Retina (tissue), 1 donor: Measurements from ENCODE around the gene RASSF10.

Experiments
- DNase-seq: peaks from one replicate; pipeline ENCODE4 v3.0.0-alpha.2; 2016

Gene RASSF10

GRCh38 chr11:13008625-13009475 lies at the start of gene RASSF10:
RASSF10 (plus strand) TSS chr11:13009316; CDS start chr11:13009577, 261 bp downstream.
- no peak for DNase-seq

DNA sequence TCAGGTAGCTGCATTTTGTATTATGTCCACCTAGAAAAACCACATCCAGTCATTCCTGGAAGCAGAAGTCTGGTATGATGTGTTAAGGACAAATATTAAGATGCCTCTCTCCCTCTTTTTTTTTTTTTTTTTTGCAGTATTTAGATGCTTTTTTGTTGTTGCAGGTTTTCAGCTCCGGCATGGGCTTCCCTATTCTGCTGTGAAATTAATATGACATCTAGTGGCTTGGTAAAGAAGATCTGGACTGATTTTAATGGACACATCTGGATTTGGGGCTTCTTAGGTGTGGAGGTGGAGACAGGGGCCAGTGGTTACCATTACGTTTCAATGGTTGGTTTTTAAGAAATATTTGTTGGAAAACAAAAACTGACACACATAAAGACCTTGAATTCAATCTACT lies 47.5 kb upstream of the RASSF10 start:
- no peak for DNase-seq

DNA sequence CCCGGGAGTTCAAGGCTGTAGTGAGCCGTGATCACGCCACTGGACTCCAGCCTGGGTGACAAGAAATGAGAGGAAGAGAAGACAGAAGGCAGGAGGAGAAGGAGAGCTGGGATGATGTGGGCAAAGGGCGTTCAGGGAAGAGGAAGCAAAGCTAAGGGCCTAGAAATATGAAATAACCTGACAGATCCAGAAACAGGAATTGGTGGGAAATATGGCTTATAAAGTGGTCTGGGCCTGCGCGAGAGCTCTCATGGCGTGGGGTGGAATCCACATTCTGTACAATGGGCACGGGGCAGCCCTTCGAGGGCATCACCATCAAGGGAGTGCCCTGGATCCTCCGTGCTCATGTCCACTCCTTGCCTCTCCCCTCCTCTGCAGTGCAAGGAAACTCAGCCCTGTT lies 46.8 kb upstream of the RASSF10 start:
- DNase-seq: no peak

DNA sequence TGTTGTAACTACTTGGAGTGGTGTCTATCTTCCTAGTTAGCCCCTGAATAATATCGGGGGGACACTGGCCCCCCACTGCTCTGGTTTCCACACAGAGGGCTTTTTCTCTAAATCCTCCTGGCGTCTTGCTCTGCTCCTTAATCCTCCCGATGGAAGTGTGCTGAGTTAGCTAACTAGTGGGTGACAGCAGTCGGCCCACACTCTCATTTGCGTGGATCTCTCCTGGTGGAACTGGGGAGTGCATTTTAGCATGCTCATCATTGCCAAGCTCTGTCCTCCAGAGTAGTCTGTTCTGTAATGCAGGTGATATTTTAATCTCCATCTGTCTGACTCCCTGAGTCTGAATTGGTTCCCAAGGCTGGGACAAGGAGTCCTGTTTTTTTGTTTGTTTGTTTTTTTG lies 46.1 kb upstream of the RASSF10 start:
- DNase-seq: no peak

DNA sequence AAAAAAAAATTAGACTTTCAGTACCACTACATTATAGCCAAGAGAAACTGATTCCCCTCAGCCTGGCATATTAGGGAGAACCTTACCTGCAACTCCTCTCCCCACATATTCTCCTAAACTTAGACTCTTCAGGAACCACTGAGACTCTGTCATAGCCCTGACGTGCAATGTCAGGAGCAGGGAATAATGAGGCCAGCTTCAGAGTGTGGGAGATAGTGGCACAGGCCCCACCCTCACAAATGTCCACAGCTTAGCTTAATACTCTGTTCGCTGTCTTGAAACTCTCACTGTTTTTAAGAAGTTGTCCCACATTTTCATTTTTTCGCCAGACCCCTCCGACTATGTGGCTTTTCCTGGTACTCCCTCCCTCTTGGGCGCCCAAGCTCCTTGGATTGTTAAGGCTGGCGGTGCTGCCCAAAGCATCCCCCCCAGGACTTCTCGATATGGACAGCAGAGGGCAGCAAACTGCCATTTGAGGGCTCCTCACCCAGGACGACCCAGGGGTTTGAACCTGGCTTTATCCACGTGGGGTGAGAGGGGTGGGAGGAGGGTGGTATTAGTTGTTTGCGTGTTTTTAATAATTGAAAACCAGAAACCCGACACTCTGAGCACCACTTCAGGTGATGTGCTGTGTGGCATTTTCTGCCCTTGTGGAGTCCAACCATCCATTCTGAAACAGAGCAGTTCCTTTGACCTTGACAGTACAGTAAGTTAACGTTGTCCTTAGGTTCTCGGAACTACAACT lies 45.2 kb upstream of the RASSF10 start:
- DNase-seq: peak; percentile 82

GRCh38 chr11:12964650-12965049 lies 44.5 kb upstream of the RASSF10 start:
- no peak for DNase-seq

GRCh38 chr11:12966002-12966401 lies 43.1 kb upstream of the RASSF10 start:
- DNase-seq: no peak

GRCh38 chr11:12968101-12968500 lies 41.0 kb upstream of the RASSF10 start:
- DNase-seq: no peak

DNA sequence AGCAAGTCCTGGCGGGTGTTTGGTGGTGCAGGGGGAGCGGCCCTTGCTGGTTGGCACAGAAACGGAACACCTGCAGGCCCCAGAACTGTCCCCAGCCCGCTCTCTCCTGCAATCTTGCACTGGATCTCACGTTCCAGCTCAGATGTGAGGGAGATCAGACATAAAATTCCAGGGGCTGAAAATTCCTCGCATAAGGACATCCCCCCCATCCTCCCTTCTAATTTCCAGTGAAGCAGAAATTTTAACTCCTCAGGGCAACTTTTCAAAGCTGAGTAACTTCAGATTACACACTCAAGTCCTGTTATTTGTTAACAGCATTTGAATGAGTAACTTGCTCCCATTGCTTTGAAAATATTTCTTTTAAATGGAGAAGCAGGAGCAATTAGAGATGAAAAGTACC lies 40.3 kb upstream of the RASSF10 start:
- DNase-seq: no peak

GRCh38 chr11:12971955-12972354 lies 37.2 kb upstream of the RASSF10 start:
- DNase-seq: no peak

DNA sequence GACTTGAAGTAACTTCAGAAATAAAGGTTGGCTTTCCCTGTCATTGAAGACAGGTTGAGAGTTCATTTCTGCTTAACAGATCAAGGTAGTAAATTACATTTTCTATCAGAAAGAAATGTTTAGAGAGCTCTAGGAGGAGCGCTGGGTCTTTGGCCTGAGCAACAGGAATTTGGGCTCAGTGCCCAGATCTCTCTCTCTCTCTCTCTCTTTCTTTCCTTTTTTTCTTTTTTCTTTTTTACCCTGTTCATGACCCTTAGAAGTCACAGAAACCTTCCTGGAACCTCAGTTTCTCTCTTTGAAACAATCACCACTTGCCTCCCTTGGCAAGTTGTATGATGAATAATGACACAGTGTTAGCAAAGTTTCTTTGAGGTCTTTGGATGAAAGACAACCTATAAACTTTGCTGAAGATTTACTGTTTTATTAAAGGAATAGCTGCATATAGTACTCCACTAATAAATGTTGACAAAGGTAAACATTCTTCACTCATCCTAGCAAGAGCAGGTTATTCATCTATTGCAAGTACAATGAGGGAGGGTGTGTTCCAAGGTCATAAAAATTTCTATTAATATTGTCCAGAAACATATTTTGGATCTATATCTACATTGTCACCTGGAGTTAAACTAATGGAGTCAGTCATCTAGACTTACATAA lies 35.5 kb upstream of the RASSF10 start:
- DNase-seq: no peak

DNA sequence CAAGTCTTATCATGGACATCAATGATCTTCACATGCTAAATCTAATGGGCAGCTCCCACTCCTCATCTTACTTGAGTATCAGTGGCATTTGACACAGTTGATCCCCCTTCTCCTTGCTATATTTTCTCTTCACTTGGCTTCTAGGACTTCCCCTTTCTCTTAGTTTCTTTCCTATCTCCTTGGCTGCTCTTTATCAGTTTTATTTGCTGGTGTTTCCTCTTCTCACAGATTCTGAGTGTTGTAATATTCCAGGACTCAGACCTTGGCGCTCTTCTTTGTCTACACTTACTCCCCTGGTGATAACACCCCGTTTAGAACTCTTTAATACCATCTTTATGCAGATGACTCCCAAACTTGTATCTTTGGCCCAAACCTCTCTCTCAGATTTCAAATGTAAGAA lies 33.9 kb upstream of the RASSF10 start:
- no peak for DNase-seq

DNA sequence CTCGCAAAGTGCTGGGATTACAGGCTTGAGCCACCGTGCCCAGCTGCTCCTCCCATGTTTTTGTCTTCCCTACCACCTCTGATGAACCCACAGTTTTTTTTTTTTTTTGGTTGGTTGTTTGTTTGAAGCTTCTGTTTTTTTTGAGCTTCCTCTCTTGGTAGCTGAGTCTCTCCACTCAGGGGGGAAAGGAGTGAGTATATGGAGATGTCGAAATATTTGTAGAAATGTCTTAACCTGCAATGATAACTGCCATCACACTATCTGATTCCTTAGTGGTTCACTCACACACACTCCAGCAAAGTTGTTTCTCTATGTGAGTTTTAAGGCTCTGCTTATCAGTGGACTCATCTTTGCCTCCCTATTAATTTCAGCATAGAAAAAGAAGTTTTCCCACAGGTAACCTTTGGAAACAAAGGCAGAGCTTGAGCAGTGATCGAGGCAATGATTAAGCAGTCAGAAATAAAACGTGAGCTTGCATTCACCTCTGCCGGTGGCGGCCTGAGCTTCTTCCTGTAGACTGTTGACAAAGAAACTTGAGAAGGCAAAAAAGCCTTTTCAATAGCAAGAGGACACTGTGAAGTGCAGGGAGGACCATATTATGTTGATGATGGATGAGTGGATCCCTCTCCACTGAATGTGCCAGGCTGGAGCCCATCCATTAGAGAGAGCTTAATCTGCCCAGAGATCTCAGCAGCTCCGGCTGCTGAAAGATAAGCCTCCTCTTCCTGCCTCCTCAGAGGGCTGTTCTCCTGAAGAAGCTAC lies 29.0 kb upstream of the RASSF10 start:
- DNase-seq: no peak

DNA sequence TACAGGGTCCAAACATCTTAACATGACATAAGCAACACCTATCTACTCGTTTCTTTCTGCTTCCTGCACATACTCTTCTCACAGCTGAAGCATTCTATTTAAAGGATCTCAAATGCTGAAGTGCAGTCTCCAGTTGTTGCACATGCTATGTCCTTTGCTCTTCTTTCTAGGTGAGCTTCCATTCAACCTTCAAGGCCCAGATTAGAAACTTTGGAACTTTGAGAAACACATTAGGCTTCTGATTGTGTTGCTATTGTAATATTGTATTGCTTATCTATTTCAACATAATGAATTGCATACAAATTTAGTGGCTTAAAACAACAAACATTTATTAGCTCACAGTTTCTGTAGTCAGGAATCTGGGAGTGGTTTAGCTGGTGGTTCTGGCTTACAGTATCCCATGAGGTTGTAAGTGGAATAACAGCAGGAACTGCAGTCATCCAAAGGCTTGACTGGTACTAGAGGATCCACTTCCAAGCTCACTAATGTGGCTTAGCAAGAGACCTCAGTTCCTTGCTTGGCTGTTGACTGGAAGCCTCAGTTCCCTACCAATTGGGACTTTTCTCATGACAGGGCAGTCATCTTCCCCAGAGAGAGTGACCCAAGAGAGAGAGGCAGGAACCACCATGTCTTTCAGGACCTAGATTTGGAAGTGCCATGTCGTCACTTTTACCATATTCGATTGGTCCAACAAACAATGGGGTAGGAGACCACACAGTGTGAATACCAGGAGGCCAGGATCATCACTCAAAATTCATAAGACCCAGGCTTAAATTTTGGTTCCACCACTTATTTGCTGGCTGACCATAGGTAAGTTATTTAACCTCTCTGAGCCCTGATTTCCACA lies 27.2 kb upstream of the RASSF10 start:
- no peak for DNase-seq

DNA sequence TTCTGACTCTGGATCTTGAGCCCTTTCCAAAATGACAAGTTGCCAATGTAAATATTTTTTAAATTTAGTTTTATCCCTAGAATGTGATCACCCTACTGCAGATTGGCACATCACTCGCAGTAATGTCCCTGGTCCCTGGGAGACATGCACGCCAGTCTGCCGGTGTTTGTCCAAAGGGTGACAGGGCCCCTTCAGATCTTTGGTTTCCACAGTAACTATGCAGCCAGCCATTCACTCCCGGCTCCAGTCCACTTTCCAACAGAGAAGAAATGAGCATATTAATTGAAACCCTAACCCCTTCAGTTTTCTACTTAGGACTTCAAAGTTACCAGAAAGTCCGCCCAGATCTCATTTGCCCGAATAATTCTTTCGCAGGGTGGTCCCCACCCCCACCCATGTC lies 25.8 kb upstream of the RASSF10 start:
- no peak for DNase-seq

GRCh38 chr11:12986194-12986898 lies 22.8 kb upstream of the RASSF10 start:
- DNase-seq: no peak

DNA sequence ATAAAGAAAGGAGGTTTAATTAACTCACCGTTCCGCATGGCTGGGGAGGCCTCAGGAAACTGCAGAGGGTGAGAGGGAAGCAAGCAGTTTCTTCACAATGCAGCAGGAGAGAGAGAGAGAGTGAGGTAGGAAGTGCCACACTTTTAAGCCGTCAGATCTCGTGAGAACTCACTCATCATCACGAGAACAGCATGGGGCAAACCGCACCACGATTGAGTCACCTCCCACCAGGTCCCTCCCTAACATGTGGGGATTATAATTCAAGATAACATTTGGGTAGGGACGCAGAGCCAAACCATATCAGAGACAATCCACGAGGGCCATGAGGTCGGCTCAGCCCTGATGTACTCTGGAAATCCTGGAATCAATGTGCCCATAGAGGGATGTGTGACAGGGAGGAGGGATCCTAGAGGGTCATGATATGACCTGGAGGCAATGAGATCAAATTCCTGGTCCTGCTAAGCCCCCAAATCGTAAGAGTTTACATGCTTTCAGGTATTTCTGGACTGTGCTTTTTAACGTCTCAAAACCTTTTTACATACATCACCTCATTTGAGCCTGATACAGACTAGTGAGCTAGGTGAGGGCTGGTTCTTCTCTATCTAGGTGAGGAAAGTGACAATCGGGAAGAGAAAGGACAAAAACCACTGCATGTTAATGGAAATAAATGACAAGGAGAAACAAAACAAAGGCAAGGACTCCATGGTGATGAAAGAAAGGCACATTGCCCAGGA lies 19.5 kb upstream of the RASSF10 start:
- no peak for DNase-seq

DNA sequence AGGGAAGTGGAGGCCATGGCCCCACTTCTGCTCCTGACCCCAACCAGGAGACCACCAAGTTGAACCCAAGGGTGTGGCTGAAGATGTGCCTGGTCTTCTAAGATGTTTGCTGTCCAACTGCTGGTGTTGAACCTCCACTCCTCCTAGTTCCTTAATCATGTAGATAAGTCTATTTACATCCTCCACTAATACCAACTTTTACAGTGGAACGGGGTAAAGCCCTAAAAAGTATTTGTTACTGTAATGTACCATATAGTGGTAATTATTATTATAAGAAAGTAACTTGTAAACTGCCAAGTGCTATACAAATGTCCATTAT lies 19.0 kb upstream of the RASSF10 start:
- DNase-seq: no peak

- no peak for DNase-seq
These were observed 17.7 kb upstream of the RASSF10 start for GRCh38 chr11:12991426-12991825.

DNA sequence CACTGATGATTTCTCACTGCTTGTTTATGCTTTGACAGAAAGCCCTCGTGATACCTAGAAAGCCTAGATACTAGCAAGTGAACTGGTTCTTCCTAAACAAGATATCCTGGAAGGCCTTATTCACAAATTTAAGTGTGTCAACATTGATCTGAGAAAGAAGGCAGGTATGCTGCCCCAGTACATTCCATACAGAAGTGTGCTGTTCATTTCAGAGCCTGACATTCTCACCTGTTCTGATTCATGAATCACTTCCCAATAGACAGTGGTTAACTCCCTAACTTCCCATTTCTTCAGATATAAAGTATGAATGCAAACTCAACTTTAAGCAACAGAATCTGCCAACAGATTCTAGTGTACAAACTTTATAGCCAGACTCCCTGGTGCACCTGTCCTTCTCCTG lies 15.5 kb upstream of the RASSF10 start:
- DNase-seq: no peak

DNA sequence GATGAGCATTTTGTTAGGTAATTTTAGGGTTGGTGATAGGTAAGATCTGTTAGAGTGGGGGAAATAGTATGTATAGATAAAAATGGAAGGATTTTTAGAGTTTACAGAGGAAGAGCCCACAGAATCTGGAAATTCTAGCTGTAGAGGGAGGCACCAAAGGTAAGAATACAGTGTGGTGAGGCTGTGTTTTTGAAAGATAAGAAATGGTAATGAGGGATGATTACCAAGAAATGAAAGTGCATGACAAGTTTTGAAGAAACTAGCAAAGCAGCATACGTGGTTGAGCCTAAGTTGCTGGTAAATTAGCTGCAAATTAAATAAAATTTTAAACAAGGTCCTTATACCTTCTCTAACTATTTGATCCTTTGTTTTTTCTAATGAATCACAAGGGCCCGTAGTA lies 14.6 kb upstream of the RASSF10 start:
- no peak for DNase-seq
